Adrenal gland (tissue), 5 donors: ENCODE measurements around the gene S100A5.

ENCODE experiments used
- POLR2A ChIP-seq, 2 donors: fragments of 450-650 bp; IDR thresholded peaks; one replicate each; pipeline ENCODE4 v1.6.1; 2017; ENCODE audit warnings: antibody characterized with exemption in 2 of 2, mild to moderate bottlenecking in 2 of 2, moderate library complexity in 1 of 2
- TF ChIP-seq, protein P1 (sequence below), 6 experiments: fragments of 450-650 bp in 4 of 6; fragments of 200-600 bp in 2 of 6; sonication (generic) in 1 of 6; IDR thresholded peaks; 1 replicate in 5 of 6; 2 replicates in 1 of 6; pipeline versions ENCODE4 v1.5.1 to v1.8.0; 2016 to 2021; ENCODE audit warnings: antibody characterized with exemption in 6 of 6, mild to moderate bottlenecking in 2 of 6, moderate library complexity in 1 of 6
- donor health status: DM: no; HTN: no; CAD: no.

DNA sequence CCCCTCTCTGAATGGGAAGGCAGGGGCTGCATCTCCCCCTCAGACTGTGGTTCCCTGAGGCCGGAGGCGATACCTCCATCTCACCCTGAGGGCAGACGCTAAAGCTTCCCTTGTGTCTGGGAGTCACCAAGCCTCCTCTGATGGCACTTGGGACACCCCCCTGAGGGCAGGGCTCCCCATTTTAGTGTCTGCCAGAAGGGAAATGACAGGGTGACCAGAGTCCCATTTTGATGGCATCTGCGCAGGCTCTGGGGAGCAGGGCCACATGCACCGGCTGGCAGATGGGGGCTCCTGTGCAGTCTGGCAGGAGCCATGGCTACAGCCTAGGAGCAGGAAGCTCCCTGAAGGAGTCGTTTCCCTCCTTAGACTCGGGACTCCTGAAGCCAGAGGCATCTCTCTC is 23.3 kb upstream of the S100A5 start:
- TF ChIP-seq, protein P1, sequence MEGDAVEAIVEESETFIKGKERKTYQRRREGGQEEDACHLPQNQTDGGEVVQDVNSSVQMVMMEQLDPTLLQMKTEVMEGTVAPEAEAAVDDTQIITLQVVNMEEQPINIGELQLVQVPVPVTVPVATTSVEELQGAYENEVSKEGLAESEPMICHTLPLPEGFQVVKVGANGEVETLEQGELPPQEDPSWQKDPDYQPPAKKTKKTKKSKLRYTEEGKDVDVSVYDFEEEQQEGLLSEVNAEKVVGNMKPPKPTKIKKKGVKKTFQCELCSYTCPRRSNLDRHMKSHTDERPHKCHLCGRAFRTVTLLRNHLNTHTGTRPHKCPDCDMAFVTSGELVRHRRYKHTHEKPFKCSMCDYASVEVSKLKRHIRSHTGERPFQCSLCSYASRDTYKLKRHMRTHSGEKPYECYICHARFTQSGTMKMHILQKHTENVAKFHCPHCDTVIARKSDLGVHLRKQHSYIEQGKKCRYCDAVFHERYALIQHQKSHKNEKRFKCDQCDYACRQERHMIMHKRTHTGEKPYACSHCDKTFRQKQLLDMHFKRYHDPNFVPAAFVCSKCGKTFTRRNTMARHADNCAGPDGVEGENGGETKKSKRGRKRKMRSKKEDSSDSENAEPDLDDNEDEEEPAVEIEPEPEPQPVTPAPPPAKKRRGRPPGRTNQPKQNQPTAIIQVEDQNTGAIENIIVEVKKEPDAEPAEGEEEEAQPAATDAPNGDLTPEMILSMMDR (IDR thresholded peaks at IDR 0.05): no peak
- no peak for TF ChIP-seq POLR2A (IDR thresholded peaks at IDR 0.05)
